Stimulated activated CD8-positive, alpha-beta memory T cell treated with anti-CD3 and anti-CD28 coated beads, Interleukin-2, amount 100 ng/mL, for 48 hours (primary cell): ENCODE data around the gene ZNF124.

ENCODE experiments used
- DNase-seq, 2 donors: peaks; one replicate each; pipeline ENCODE4 v3.0.0-alpha.2; 2020; ENCODE audit warnings: low read depth in 2 of 2

Gene ZNF124

GRCh38 chr1:247113094-247113497 is 58.7 kb downstream of the ZNF124 start:
- DNase-seq, result no peak

- DNase-seq, result no peak
Observed at GRCh38 chr1:247112479-247112781, 59.4 kb downstream of the ZNF124 start.

GRCh38 chr1:247111700-247112478 is 59.9 kb downstream of the ZNF124 start:
- DNase-seq, result no peak

GRCh38 chr1:247111259-247111699 is 60.5 kb downstream of the ZNF124 start:
- DNase-seq, result no peak

GRCh38 chr1:247110627-247111258 is 61.1 kb downstream of the ZNF124 start:
- DNase-seq, result no peak

GRCh38 chr1:247107694-247108093 is 64.1 kb downstream of the ZNF124 start:
- no peak for DNase-seq

GRCh38 chr1:247105966-247106365 is 65.9 kb downstream of the ZNF124 start:
- no peak for DNase-seq
